Lung microvascular endothelial cell (primary cell): ENCODE results near the gene SND1. TPM values are rescaled to one million over a fixed set of nuclear protein-coding genes. Genes with fewer than 3 reads are reported as not detected.
A peak's percentile ranks its signal among the peaks of the same experiment; 100 is the strongest.

Experiments used
- DNase-seq, 2 donors: peaks; one replicate each; pipeline versions ENCODE4 v3.0.0 to v3.0.0-alpha.2; 2010; ENCODE audit warnings: low read depth in 2 of 2
- total RNA-seq: library from RNA; depleted of rRNA; stranded (reverse); fragments of >200 nt; gene quantifications from 2 replicates; pipeline ENCODE4 v1.2.1, GENCODE V29; 2014

SND1 gene
- total RNA-seq, 1 donor from 2014 or later: 105 TPM

DNA sequence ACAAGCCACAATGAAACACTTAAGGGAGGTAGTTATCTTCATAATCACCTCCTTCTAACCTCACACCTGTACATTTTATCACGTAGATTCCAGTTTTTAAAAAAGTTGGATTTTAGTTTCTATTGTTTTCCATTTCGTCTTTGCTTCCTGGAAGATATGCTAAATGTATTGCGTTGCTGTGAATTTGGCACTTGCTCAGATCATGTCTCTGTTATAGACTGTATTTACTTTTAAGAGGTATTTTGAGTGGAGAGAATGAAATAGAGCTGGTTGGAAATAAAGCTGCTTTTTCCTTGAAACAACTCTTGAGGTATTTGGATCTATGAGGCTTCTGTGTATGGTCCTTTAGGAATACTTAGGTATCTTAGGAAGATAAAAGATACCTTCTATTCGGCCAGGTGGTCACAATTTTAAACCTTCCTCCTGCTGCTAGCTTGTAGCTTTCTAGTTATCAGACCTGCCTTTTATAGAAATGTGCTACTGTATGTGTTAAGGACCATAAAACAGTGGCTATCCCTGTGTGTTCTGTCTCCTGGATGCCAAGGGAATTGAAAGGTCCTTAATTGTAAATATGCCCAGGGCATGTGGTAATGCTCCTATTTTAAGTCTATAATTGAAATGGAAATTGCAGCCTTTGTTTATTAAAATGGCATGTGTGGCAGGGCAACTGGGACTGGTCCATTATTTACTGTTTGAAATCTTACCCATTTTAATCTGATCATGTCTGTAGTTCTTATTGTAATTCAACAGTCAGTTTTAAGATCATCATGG, 147.7 kb downstream of the SND1 start:
- DNase-seq: peak in 1 of 2 donors; percentile 35

DNA sequence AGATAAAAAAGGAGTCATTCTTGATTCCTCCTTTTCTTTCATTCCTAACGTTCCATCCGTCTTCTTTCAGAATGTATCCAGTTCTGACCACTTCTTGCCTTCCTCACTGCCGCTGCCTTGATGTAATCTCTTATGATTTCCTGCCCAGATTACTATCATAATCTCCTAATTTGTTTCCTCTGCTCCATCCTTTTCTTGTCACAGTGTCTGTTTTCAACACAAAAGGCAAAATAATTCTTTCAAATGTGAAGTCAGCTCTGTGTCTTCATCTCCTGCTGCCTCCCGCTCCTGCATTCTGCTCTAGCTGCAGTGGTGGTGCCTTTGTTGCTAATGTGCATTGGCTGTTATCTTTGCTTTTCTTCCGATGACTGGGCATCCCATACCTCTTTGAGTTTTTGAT, 150.9 kb downstream of the SND1 start:
- DNase-seq: no peak

DNA sequence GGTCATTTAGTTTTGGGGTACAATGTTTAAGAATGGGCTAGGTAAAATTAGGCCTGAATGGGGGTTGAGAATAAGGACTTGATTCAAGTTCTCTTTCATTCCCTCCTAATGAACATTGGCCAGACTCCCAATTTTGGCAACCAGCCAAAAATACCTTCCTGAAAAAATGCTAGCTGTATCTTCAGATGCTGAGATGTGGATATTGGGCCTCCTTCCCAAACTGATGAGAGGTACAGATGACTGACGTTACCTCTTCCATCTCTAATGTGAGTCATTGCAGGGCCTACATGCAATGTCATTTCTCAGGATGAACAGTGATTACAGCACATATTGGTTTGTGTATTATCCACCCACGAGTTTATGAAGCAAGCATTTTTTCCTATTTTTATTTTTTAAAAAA, 151.6 kb downstream of the SND1 start:
- DNase-seq: no peak

DNA sequence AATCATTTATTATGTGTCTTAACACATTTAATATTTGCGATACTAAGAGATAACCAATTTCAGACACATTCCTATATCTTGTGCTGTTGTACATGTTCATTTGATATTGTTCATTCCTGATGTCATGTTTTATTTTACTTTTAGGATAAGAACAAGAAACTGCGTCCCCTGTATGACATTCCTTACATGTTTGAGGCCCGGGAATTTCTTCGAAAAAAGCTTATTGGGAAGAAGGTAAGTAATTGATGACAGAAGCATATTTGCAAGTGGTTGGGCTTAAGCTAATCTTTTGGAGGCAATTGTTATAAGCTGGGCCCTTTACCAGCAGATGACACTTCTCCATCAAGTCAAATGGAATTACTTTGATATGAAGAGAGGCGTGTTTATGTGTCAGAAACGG, 155.3 kb downstream of the SND1 start:
- no peak for DNase-seq

DNA sequence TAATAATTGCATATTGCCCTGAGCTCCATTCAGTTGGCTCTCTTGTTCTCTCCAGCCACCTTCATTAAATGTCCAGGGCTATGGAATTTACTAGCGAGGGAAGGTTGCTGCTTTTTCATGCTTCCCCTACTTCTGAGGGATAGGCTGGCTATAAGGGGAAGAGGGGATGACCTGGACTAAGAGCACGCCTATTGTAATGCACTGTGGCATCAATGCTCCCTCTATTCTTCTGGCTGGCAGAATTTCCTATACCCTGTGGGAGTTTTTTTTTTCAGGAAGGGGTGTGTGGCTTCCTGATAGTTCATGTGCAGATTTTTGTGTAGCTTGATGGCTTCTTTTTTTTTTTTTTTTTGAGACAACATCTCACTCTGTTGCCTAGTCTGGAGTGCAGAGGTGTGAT, 155.8 kb downstream of the SND1 start:
- DNase-seq: no peak

DNA sequence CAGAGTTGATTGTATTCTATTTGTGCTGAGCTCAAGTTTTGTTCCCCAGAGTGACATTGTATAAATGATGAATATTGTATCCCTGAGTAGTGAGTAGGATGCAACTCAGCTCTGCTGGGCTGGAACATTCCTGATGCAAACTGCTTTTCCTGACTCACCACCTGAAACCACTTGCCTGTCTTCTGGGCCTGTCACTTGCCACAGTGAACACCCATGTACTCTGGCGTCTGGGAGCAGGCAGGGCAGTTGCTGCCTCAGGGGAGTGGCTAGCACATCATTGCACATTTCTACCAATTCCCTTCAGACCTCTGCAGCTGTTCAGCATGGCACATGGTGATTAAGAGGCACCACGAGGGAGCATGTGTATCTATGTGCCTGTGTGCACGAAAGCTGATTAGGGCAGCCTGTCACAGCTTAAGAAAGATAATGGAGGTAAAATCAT, 157.3 kb downstream of the SND1 start:
- no peak for DNase-seq

DNA sequence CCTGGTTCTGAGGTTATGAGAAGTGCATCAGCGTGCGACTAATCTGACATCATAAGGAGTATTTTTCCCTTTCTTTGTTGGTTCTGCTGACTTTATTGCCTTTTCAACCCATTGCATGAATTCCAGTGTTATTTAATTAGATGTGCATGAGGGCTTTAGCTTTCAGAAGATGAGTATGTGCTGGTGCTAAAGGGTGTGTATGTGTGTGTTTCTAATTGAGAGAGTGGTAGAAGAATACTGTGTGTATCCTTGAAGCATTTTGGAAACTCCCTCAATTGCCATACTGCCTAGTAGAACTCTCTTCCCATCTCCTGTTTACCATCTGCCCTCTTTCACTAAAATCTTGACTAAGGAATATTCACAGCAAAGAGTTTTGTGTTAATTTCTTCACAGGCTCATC, 158.1 kb downstream of the SND1 start:
- DNase-seq: no peak

DNA sequence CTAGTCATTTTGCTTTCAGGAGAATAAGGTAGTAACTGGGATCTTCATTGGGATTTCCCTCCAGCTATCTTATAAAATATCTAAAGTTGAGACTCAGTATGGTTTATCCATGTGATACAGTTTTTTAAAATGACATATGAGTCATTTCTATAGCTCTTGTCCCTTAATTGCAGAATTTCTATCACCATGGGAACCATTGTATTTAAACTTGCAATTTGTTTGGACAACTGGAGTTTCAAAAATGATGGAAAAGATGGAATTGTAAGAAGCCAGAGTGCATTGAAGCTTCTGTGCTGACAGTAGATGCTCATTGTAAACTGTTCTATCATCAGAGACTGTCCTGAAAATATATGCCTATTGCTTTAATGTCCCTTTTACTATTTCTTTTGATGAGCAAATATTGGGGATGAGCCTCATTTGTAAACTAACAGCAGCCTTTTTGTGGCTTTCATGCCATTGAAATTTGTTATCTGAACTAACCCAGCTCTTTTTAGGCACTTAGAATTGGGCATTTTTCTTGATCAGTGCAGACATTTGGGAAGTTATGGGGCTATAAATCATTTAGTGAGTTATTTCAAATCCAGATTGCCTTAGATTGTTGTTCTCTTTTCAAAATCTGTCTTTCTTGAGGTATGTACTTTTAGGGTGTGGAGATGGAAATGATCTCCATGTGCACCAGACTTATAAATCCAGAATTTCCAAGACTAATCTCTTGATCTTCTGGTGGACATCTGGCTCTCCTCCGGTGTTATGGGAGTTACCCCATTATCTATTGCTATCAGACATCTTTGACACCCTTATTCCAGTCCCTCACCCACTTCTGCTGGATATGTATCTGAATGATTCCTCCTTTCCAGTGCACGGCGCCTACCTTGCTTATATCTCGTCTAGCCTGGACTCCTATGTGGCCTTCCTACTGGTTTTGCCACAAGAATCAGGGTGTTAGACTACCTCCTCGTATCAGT, 159.0 kb downstream of the SND1 start:
- peak in 1 of 2 donors; percentile 59 for DNase-seq

DNA sequence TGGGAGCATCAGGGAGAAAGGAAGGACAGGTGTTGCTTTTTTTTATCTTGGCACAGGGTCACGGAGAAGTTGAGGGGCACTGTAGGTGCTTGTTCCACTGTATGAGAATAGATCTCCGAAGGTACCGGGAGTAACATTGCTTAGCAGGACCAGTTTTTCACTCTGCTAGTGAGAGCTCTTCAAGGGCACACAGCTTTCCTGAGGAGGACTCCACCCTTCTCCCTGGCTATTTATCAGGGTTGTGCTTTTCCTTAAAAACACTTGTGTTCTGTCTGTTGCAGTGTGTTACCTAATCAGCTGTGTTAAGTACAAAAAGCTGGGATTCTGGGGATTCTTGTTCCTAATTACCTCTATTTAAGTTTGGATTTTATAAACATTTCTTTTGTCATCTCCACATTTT, 160.5 kb downstream of the SND1 start:
- DNase-seq: no peak

DNA sequence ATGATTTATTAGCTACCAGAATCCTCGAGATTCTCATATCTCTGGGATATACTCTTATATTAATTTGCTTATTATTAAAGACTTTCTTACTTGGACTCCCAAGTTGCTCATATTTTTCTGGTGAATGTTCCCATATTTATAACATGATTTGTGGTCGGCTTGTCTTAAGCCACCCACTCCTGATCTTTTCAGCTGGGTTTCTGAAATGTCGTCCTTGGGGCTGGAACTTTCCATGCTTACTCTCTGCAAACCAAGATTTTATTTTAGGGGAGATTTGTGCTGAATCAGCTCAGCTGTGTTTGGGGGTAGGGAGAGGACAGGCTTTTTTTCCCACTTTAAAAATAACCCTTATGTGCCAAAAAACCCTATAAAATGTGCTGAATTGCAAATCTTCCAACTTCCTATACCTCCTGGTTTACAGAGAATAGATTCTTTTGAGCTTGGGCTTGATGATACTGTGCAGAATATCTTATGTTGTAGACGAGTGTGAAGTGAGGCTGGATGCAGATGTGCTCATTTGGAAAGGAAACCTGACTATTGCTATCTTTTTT, 162.1 kb downstream of the SND1 start:
- no peak for DNase-seq

DNA sequence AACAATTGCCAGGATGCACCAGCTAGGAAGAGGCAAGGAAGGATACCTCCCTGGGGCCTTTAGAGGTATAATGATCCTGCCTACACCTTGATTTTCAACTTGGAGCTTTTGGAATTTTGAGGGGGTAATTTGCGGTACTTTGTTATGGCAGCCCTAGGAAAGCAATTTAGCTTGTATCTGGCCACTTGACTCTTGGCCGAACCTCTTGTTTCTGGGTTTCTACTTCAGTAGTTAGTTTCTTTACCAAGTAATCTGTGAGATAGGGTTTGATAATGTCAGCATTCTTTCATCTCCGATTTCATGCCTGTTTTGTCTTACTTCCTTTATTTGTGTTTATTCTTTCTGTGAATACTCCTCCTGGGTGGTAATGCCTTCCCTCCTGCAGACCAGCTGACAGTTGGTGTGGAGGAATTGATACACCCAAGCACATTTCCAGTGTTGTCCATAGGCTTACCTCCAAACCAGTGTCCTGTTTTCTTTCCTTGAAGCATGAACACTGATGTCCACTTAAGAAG, 163.7 kb downstream of the SND1 start:
- DNase-seq: no peak

DNA sequence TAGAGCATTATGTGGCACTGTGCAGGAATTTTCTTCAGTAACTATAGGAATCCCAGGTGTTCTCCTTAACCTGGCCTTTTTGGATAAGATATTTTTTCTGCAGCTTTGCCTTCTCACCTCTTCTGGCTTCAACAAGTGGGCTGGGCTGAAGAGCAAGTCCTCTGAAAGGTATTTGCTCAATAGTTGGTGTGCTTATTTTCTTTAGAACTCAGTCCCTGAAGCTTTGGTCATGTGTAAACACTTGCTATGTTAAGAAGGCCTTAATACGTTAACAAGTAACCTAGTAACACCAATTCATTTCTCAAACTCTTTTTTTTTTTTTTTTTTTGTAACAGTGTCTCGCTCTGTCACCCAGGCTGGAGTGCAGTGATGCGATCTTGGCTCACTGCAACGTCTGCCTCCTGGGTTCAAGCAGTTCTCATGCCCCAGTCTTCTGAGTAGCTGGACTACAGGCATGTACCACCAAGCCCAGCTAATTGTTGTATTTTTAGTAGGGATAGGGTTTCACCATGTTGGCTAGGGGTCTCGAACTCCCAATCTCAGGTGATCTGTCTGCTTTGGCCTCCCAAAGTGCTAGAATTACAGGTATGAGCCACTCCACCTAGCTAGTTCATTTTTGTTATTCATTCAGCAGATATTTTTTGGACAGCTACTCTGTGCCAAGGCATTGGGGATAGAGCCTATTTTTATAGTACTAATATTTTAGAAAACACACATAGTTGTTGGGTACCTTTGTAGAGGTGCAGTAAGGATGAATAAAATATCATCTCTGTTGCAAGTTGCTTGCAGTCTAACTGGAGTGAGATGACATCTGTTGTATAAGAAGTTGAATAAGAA, 164.6 kb downstream of the SND1 start:
- DNase-seq: no peak

DNA sequence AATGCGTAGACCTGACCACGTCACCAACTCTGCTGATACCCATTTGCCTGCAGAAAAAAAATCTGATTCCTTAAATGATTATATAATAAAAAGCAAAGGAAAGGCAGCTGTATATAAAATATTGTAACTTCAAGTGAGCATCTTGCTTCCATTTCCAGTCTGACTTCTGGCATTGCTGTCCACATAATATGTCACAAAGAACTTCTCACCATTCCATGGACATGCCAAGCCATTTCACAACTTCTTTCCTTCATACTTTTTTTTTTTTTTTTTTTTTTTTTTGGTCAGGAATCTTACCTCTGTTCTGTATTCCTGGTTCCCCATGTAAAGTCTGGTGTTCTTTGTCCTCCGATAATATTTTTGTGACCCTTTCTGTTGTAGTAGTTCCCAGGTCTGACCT, 165.5 kb downstream of the SND1 start:
- no peak for DNase-seq

DNA sequence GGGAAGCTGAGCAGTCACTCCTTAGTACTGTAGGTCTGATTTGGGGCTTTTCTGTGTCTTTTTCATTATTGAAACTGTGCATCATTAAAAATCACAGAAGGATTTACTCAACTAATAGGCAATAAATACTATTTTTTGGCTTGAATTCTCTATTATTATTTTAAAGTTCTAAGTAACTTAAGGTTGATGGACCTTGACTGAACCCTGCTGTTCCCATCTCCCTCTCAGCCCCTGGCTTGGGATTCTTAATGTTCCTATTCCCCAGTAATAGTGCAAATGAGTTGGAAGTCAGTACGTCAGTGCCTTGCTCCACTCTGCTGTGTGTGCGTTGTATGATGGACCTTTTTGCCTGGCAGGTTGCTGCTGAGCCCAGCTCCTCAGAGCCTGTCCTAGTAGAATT, 166.3 kb downstream of the SND1 start:
- DNase-seq: no peak

DNA sequence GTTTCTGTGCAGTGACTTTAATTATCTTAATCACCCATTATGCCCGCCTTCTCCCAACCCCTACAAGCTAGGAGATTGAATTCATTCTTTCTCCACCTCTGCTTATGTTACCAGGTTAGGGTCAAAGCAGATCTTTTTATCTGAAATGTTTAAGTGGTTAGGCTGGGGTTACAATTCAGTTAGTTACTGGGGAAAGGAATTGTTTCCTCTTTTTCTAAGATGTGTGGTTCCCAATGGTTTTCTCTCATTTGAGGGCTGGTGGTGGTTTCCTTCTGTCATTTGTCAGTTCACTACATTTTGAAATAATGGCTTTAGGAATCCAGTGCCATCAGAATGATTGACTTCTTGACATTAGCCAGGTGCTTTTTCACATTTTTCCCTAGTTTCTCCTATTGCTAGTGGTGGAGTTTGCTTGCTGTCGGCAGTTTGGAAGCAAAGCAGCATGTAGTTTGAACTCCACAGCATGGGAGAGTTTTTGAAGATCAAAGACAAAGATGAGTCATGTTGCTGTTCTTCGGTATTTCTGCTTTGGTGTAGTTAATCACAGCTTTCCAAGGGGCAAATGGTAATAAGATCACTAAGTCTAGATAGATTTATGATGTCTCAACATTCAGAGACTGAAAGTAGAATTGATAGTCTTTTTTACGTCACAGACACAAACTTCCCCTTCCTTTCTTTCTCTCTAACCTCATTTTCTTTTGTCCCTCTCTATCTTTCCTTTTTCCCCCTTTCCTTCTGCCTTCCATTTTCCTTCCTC, 168.2 kb downstream of the SND1 start:
- peak in 1 of 2 donors; percentile 48 for DNase-seq

DNA sequence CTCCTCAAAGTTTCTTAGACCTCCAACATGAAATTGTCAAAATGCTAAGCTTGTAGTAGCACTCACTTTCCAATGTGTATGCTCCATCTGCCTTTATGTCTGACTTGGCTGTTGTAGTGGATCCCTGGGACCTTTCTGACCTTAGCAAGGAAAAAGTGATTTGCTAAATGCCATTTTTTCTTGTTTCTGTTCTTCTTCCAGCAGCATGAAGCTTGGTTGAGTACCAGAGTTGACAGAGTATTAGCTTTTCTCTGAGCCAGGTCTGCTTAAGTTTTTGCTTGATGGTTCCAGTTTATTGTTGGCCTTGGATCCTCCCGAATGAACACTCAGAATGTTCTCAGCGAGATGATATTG, 168.7 kb downstream of the SND1 start:
- peak in 1 of 2 donors; percentile 36 for DNase-seq

DNA sequence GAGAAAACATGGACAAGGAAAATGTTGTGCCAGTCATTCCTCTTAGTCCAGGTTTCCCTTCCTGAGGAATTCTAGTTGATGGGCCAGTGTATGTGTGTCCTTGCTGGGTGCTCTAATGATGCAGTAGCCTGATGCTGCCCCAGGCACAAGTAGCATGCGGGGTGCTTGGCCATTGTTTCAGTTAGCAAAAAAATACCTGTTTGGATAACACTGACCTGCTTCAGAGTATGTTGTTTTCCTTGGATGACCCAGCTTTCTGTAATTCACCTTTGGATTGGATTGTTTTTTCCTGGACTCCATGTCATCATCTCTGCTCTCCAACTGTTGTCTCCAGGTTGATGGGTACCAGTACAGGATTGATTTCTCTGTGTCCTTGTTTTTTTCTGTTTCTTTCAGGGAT, 169.2 kb downstream of the SND1 start:
- peak in 1 of 2 donors; percentile 65 for DNase-seq

DNA sequence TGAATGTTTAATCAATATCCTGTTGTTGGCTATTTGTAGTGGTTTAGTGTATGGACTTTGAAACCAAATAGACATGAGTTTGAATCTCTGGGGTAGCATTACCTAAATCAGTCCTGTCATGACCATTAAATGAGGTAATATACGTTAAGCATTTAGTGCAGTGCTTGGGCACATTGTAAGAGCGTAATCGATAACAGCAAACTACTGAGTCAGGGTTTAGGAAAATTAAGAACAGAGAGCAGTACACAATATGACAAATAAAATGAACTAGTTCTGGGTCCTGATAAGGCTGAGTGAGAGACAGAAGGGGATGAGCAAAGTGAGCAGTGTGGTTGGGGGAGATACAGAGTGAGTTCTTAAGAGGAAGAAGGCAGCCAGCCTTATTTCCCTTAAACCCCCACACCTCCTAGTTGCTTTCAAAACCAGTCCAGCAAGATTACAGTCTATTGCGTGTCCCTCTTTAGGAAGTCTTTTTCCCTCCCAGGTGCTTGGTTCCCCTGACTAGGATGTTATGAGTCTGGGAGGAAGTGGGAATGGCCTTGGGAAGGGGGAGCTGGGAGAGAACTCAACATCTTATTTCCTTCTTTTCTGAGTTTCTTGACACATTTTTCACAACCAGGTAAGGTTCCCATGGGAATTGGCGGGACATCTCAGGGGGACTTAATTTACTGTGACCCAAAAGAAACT, 171.0 kb downstream of the SND1 start:
- DNase-seq: peak in 1 of 2 donors; percentile 49

DNA sequence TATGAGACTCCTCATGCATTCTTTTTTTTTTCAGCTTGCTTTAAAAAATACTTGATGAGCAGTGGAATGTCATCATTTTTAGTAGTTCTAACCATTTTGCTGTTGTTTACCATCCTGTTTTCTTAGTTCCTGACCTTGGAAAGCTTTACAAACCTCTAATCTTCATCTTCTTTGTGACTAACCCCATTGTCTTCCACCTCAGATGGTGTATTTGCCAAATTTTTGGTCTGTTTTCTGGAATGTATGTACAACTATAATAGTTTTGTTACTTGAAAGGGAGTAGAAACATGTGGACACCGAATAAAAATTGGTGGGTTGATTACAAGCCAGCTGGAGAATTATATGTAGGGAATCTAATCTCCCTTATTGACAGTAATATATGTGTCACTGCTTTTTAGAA, 172.7 kb downstream of the SND1 start:
- no peak for DNase-seq
